T-cell (primary cell): ENCODE data around the gene NFIA. TPM values are rescaled to one million over a fixed set of nuclear protein-coding genes. Genes with fewer than 3 reads are reported as not detected.

Source experiments
- ATAC-seq, 4 experiments: fragments of 200-7000 bp in 3 of 4; fragments of 150-1000 bp in 1 of 4; cut with Tn5 transposase; replicated peaks in 1 of 4; 1 replicate in 3 of 4; 2 replicates in 1 of 4; pipeline ENCODE4 v1.10.0; 2021; ENCODE audit warnings: moderate library complexity in 3 of 4, mild to moderate bottlenecking in 2 of 4, moderate number of reproducible peaks in 1 of 4
- CTCF ChIA-PET, 2 donors: fragments of 300-600 bp; sonication (Branson Sonifier 250); formaldehyde crosslinking; loops; one replicate each; lab custom pipeline; 2022; ENCODE audit warnings: antibody characterized with exemption in 2 of 2; lab: Charles Lee
- POLR2A ChIA-PET, 2 donors: fragments of 300-600 bp; sonication (Branson Sonifier 250); formaldehyde crosslinking; loops; one replicate each; lab custom pipeline; 2022; ENCODE audit warnings: antibody characterized with exemption in 2 of 2; lab: Charles Lee
- DNase-seq, 35 experiments: peaks; one replicate each; pipeline versions ENCODE4 v3.0.0 to v3.0.0-alpha.2; 2013 to 2023
- H3K27ac ChIP-seq: one replicate; pipeline ENCODE4 v1.5.1; 2013; ENCODE audit warnings: low read length
- H3K27me3 ChIP-seq, 2 experiments: replicated peaks in 1 of 2; 1 replicate in 1 of 2; 2 replicates in 1 of 2; pipeline versions ENCODE4 v1.6.1 to v1.7.0; 2013; ENCODE audit warnings: low read length in 1 of 2, mixed read lengths in 1 of 2; ENCODE audit not compliant: control insufficient read depth in 2 of 2, insufficient read depth in 2 of 2; ENCODE audit errors: extremely low read depth in 1 of 2
- H3K36me3 ChIP-seq, 2 donors: 1 replicate in 1 of 2; 2 replicates in 1 of 2; pipeline versions ENCODE4 v1.6.1 to v1.7.0; 2013; ENCODE audit warnings: low read length in 1 of 2; ENCODE audit not compliant: control insufficient read depth in 2 of 2, insufficient read depth in 1 of 2; ENCODE audit errors: extremely low read depth in 1 of 2
- H3K4me1 ChIP-seq, 2 experiments: 1 replicate in 1 of 2; 2 replicates in 1 of 2; pipeline versions ENCODE4 v1.6.1 to v1.7.0; 2013; ENCODE audit warnings: low read length in 2 of 2, mixed read lengths in 1 of 2; ENCODE audit not compliant: insufficient read depth in 2 of 2, control insufficient read depth in 1 of 2; ENCODE audit errors: extremely low read depth in 1 of 2
- H3K4me3 ChIP-seq, 2 donors: 1 replicate in 1 of 2; 2 replicates in 1 of 2; pipeline versions ENCODE4 v1.5.1 to v1.7.0; 2013; ENCODE audit warnings: mild to moderate bottlenecking in 2 of 2, low read length in 1 of 2, moderate library complexity in 1 of 2; ENCODE audit not compliant: control insufficient read depth in 1 of 2; ENCODE audit errors: extremely low read depth in 1 of 2
- H3K9me3 ChIP-seq: 2 replicates; pipeline ENCODE4 v1.7.0; 2013
- H3K27ac Mint-ChIP-seq, 2 donors: one replicate each; pipeline ENCODE4 v1.8.0; 2020 to 2021; ENCODE audit warnings: mild to moderate bottlenecking in 2 of 2, mixed read lengths in 2 of 2
- H3K27me3 Mint-ChIP-seq, 2 donors: one replicate each; pipeline ENCODE4 v1.8.0; 2021 to 2022; ENCODE audit warnings: mixed read lengths in 2 of 2
- H3K36me3 Mint-ChIP-seq: one replicate; pipeline ENCODE4 v1.8.0; 2021; ENCODE audit warnings: mixed read lengths
- H3K4me1 Mint-ChIP-seq, 3 donors: one replicate each; pipeline ENCODE4 v1.8.0; 2020 to 2022; ENCODE audit warnings: mixed read lengths in 3 of 3, mild to moderate bottlenecking in 1 of 3
- H3K4me3 Mint-ChIP-seq, 3 donors: one replicate each; pipeline ENCODE4 v1.8.0; 2020 to 2022; ENCODE audit warnings: mild to moderate bottlenecking in 3 of 3, mixed read lengths in 3 of 3, moderate library complexity in 3 of 3
- H3K9me3 Mint-ChIP-seq, 3 donors: one replicate each; pipeline ENCODE4 v1.8.0; 2020 to 2022; ENCODE audit warnings: mixed read lengths in 3 of 3
- WGBS: methylation state at CpG from one replicate; pipeline ENCODE4 v1.1.5; 2013; ENCODE audit warnings: missing lambda C conversion rate; ENCODE audit not compliant: insufficient coverage; 5-methylcytosine and 5-hydroxymethylcytosine counted together
- total RNA-seq, 35 experiments: library from RNA in 6 of 35; stranded (reverse) in 6 of 35; fragments of 120-200 nt in 1 of 35; gene quantifications; one replicate each; pipeline versions ENCODE4 v1.2.1 to v1.2.4 and lab custom pipeline; 2013 to 2026

The NFIA gene
- total RNA-seq, 5 donors from 2014 or later (not counting 1 experiment from before 2014, with no cell fraction given), result 5.1 to 10.1 (median 7.1) TPM

- peaks cover 0 to 10% (median 9%) of the 10 kb centered on the region in 3 donors for H3K4me1 Mint-ChIP-seq
- Histone ChIP-seq H3K4me1 (no peaks in the 10 kb centered on the region), H3K27ac (no peak overlapping the region), H3K9me3 (no peaks in the 10 kb centered on the region), H3K36me3 (no peaks in the 10 kb centered on the region), H3K27me3 (no peaks in the 10 kb centered on the region), H3K4me3 (no peak overlapping the region)
- H3K9me3 Mint-ChIP-seq, result no peaks in the 10 kb centered on the region
- CTCF ChIA-PET, result no interaction called here
- ATAC-seq (no peak), DNase-seq (no peak)
- no peaks in the 10 kb centered on the region for H3K27me3 Mint-ChIP-seq
- H3K27ac Mint-ChIP-seq, result no peak overlapping the region
- POLR2A ChIA-PET, result no interaction called here
- no CpG with 5 or more reads among the region's 1 CpG for WGBS
- peaks cover 21% of the 10 kb centered on the region for H3K36me3 Mint-ChIP-seq
- H3K4me3 Mint-ChIP-seq, result no peak overlapping the region
Measured at GRCh38 chr1:61388566-61388965, 306.2 kb downstream of the NFIA start.

DNA sequence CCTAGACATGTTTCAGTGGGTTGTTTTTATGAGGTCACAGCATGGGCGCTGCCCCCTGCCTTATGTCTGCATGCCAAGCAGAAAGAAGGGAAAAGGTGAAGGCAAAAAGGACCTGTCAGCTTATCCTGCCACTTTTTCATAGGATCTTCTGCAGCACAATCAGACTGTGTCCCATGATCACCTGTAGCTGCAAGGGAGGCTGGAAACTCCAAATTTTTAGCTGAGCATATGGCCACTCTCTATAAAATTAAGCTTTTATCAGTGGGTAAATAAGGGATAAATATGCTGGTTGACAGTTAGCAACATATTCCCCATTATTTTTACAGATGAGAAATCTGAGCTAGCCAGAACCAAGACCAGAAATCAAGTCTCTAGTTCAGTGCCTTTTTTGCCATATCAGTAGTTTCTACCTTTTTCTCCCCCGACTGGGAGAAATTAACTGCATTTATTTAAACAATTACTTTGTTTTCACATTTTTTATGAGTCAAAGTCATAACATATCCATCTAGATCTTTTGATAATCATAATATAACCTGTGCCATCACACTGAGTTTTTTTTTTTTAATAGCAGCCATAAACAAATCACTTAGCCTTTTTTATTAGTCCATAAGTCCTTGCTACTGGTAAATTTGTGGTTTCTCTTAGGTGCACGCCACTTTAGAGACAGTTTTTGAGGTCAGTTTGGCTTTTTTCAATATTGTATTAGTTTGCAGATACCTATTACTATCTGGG is 307.0 kb downstream of the NFIA start:
- no peaks in the 10 kb centered on the region for H3K4me1 ChIP-seq
- no peak overlapping the region for H3K4me3 ChIP-seq
- no peaks in the 10 kb centered on the region for H3K27me3 ChIP-seq
- H3K27ac ChIP-seq, result no peak overlapping the region
- Mint-ChIP-seq H3K27me3 (no peaks in the 10 kb centered on the region), H3K27ac (no peak overlapping the region), H3K4me1 (peaks cover 0 to 10% (median 9%) of the 10 kb centered on the region in 3 donors), H3K9me3 (no peaks in the 10 kb centered on the region), H3K4me3 (no peak overlapping the region), H3K36me3 (peaks cover 14% of the 10 kb centered on the region)
- CTCF ChIA-PET, result no interaction called here
- no peak for DNase-seq
- H3K36me3 ChIP-seq, result no peaks in the 10 kb centered on the region
- POLR2A ChIA-PET, result no interaction called here
- ATAC-seq, result no peak
- H3K9me3 ChIP-seq, result no peaks in the 10 kb centered on the region
- no CpG with 5 or more reads among the region's 3 CpGs for WGBS

DNA sequence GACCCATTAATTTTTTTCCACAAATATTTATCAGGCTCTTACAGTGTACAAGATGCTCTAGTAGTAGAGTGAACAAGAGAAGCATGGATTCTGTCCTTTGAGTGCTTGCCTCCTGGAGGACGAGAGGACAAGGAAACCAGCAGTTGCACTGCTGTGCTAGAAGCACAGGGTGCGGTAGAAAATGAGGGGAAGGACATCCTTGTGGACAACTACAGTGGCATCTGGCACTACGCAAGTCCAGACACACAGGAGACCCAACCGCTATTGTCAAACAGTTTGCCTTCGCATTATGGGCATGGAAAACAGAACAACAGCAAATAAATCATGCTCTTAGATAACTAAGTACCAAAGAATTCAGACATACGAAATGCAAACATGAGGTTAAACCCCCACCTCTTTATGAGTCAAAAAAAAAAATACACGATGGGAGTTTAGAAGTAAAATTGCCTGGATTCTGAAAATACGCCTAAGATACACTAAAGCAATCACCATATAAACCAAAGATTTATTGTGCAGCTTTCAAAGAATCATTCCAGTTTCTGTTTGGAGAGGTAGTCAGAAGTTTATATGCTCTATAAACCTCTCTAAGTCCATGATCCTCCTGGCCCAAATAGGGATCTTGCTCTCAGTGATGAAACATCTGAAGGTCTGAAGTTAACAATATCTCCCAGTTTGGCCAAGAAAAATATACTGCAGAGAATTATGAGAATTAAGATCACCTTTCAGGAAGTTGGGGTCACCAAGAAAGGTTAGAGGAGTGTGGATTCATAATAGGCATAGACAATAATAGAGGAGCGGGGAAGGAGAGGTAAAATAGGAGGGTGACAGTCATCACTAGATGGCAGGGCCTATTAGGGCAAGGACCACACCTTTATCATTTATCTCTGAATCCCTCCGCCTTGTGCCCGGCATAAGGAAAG is 307.8 kb downstream of the NFIA start:
- H3K9me3 ChIP-seq, result no peaks in the 10 kb centered on the region
- DNase-seq (no peak), ATAC-seq (no peak)
- Mint-ChIP-seq H3K4me1 (peaks cover 0 to 10% (median 9%) of the 10 kb centered on the region in 3 donors), H3K27ac (no peak overlapping the region), H3K9me3 (no peaks in the 10 kb centered on the region), H3K4me3 (no peak overlapping the region), H3K27me3 (no peaks in the 10 kb centered on the region), H3K36me3 (peaks cover 13% of the 10 kb centered on the region)
- no peaks in the 10 kb centered on the region for H3K27me3 ChIP-seq
- H3K4me3 ChIP-seq, result no peak overlapping the region
- no peaks in the 10 kb centered on the region for H3K4me1 ChIP-seq
- POLR2A ChIA-PET, result no interaction called here
- no peak overlapping the region for H3K27ac ChIP-seq
- WGBS, result 95% methylated on average over 2 of the region's 11 CpGs
- no peaks in the 10 kb centered on the region for H3K36me3 ChIP-seq
- CTCF ChIA-PET, result no interaction called here

GRCh38 chr1:61391730-61392129 is 309.4 kb downstream of the NFIA start:
- no CpG with 5 or more reads among the region's 4 CpGs for WGBS
- Mint-ChIP-seq H3K36me3 (peaks cover 7% of the 10 kb centered on the region), H3K4me1 (peaks cover 0 to 10% (median 9%) of the 10 kb centered on the region in 3 donors), H3K9me3 (no peaks in the 10 kb centered on the region), H3K27me3 (no peaks in the 10 kb centered on the region), H3K4me3 (no peak overlapping the region), H3K27ac (no peak overlapping the region)
- Histone ChIP-seq H3K9me3 (no peaks in the 10 kb centered on the region), H3K4me1 (no peaks in the 10 kb centered on the region), H3K27ac (no peak overlapping the region), H3K4me3 (no peak overlapping the region), H3K36me3 (no peaks in the 10 kb centered on the region), H3K27me3 (no peaks in the 10 kb centered on the region)
- DNase-seq (no peak), ATAC-seq (no peak)
- POLR2A ChIA-PET, result no interaction called here
- CTCF ChIA-PET, result interaction anchor here in 1 of 2 donors (0.6 kb wide), 1 partner anchor 344 kb away, joined by 5 read pairs; no protein-coding TSS in a partner anchor

DNA sequence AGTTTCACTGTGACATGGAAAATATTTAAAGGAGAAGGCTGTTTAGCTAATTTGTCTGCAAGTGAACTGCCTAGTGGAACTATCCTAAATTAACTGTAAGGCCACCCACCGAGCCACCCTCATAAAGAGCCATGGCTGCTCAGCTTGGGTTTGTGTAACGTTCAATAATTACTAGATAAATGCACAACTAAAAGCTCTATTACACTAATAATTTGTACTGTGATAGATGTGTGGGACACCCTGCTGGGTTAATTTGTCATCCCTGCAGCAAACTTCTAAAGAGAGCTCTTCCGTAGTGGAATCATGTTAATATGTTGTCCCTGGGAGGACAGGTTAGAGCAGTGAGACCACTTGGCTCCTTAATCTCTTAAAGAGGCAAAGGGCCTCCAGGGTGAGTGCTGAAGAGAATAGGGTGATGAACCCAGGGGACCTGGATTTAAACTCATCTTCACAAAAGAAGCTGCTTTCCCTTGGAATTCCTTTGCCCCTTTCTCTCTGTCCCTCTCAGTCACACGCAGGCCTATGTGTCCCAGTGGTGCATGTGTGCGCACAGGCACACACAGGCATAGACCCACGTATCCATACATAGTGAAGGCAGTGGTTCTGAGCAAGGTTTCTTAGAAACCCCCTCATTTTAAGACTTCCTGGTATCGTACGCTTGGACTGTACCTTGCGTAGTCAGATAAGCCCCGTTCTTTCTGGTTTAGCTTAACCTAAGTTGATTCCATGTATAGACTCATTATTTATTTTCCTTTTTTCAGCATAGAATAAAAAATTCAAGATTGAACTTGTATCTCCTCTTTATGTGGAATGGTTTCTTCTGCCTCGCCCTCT is 310.3 kb downstream of the NFIA start:
- no peaks in the 10 kb centered on the region for H3K27me3 Mint-ChIP-seq
- ATAC-seq (no peak), DNase-seq (no peak)
- Histone ChIP-seq H3K4me3 (no peak overlapping the region), H3K27ac (no peak overlapping the region), H3K27me3 (no peaks in the 10 kb centered on the region), H3K9me3 (no peaks in the 10 kb centered on the region), H3K36me3 (no peaks in the 10 kb centered on the region), H3K4me1 (no peaks in the 10 kb centered on the region)
- no peak overlapping the region for H3K27ac Mint-ChIP-seq
- H3K4me1 Mint-ChIP-seq, result peaks cover 0 to 1% (median 1%) of the 10 kb centered on the region in 3 donors
- ChIA-PET CTCF (interaction anchor here in 1 of 2 donors (0.6 kb wide), 1 partner anchor 16 kb away, joined by 4 read pairs; no protein-coding TSS in a partner anchor), POLR2A (interaction anchor here in 1 of 2 donors (0.5 kb wide), 1 partner anchor 72 kb away, joined by 3 read pairs; no protein-coding TSS in a partner anchor)
- H3K9me3 Mint-ChIP-seq, result no peaks in the 10 kb centered on the region
- peaks cover 7% of the 10 kb centered on the region for H3K36me3 Mint-ChIP-seq
- no CpG with 5 or more reads among the region's 11 CpGs for WGBS
- H3K4me3 Mint-ChIP-seq, result no peak overlapping the region

DNA sequence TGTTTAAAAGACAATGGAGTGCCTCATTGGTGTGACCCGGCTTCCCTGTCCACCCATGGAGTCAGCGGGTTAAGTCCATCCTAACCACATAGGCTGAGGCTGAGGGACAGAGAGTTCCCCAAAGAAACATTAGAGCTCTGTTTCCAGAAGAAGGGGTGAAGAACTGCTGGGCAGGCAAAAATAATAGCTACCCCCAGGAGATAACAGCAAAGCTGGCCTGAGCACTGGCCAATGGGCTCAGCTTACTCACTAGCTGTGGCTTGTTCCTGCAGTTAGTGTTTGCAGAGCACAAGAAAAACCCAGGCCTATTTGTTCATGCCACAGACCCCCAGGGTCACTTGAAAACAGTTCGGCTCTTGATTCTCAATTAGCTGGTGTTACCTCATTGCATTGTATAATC is 311.2 kb downstream of the NFIA start:
- DNase-seq, result no peak
- H3K9me3 Mint-ChIP-seq, result no peaks in the 10 kb centered on the region
- Histone ChIP-seq H3K4me1 (no peaks in the 10 kb centered on the region), H3K4me3 (no peak overlapping the region), H3K27ac (no peak overlapping the region), H3K36me3 (no peaks in the 10 kb centered on the region), H3K27me3 (no peaks in the 10 kb centered on the region), H3K9me3 (no peaks in the 10 kb centered on the region)
- 100% methylated on average over 1 of the region's 3 CpGs for WGBS
- H3K36me3 Mint-ChIP-seq, result peaks cover 7% of the 10 kb centered on the region
- ChIA-PET POLR2A (no interaction called here), CTCF (interaction anchor here in 1 of 2 donors (0.5 kb wide), 1 partner anchor 458 kb away, joined by 4 read pairs; no protein-coding TSS in a partner anchor)
- H3K4me3 Mint-ChIP-seq, result no peak overlapping the region
- no peaks in the 10 kb centered on the region for H3K4me1 Mint-ChIP-seq
- no peak for ATAC-seq
- no peak overlapping the region for H3K27ac Mint-ChIP-seq
- H3K27me3 Mint-ChIP-seq, result no peaks in the 10 kb centered on the region
